ENCODE measurements around the gene PLEKHO2.
A peak's percentile ranks its signal among the peaks of the same experiment; 100 is the strongest.

The PLEKHO2 gene

GRCh38 chr15:64858021-64858575, 16.4 kb downstream of the PLEKHO2 start:
- DNase-seq: no peak

GRCh38 chr15:64859226-64859625, 17.5 kb downstream of the PLEKHO2 start:
- DNase-seq: no peak

GRCh38 chr15:64861331-64861730, 19.6 kb downstream of the PLEKHO2 start:
- DNase-seq: no peak

- no peak for DNase-seq
Observed at GRCh38 chr15:64861960-64862359, 20.2 kb downstream of the PLEKHO2 start.

- DNase-seq: no peak
Observed at GRCh38 chr15:64862408-64862807, 20.7 kb downstream of the PLEKHO2 start.

- no peak for DNase-seq
Observed at GRCh38 chr15:64864068-64864467, 22.4 kb downstream of the PLEKHO2 start.

GRCh38 chr15:64865126-64865997, 23.6 kb downstream of the PLEKHO2 start:
- DNase-seq: no peak

- no peak for DNase-seq
Observed at GRCh38 chr15:64865998-64866520, 24.3 kb downstream of the PLEKHO2 start.

- DNase-seq: no peak
Observed at GRCh38 chr15:64869501-64869900, 27.8 kb downstream of the PLEKHO2 start.

- DNase-seq: no peak
Observed at GRCh38 chr15:64870353-64870752, 28.6 kb downstream of the PLEKHO2 start.

- no peak for DNase-seq
Observed at GRCh38 chr15:64875641-64876223, 34.0 kb downstream of the PLEKHO2 start.

- DNase-seq: no peak
Observed at GRCh38 chr15:64877435-64877834, 35.7 kb downstream of the PLEKHO2 start.

GRCh38 chr15:64878705-64879104, 37.0 kb downstream of the PLEKHO2 start:
- DNase-seq: no peak

- DNase-seq: no peak
Observed at GRCh38 chr15:64883100-64883581, 41.4 kb downstream of the PLEKHO2 start.

GRCh38 chr15:64883997-64884511, 42.3 kb downstream of the PLEKHO2 start:
- peak; percentile 56 for DNase-seq

- DNase-seq: no peak
Observed at GRCh38 chr15:64884679-64885078, 43.0 kb downstream of the PLEKHO2 start.

GRCh38 chr15:64888336-64888735, 46.6 kb downstream of the PLEKHO2 start:
- no peak for DNase-seq

GRCh38 chr15:64891561-64891960, 49.8 kb downstream of the PLEKHO2 start:
- no peak for DNase-seq

GRCh38 chr15:64892847-64893403, 51.2 kb downstream of the PLEKHO2 start:
- DNase-seq: no peak

GRCh38 chr15:64893481-64894394, 52.0 kb downstream of the PLEKHO2 start:
- DNase-seq: peak; percentile 96

- peak; percentile 92 for DNase-seq
Observed at GRCh38 chr15:64894395-64895056, 52.8 kb downstream of the PLEKHO2 start.
